GM18867 (cell line): ENCODE results near the gene HEG1.

Experiments
- ATAC-seq: cut with Tn5 transposase; IDR thresholded peaks from one replicate; pipeline ENCODE4 v1.9.1; 2021; ENCODE audit warnings: mild to moderate bottlenecking, moderate library complexity; ENCODE audit not compliant: unreplicated experiment

Gene HEG1

GRCh38 chr3:124997303-124998246, 58.2 kb downstream of the HEG1 start:
- ATAC-seq = no peak

DNA sequence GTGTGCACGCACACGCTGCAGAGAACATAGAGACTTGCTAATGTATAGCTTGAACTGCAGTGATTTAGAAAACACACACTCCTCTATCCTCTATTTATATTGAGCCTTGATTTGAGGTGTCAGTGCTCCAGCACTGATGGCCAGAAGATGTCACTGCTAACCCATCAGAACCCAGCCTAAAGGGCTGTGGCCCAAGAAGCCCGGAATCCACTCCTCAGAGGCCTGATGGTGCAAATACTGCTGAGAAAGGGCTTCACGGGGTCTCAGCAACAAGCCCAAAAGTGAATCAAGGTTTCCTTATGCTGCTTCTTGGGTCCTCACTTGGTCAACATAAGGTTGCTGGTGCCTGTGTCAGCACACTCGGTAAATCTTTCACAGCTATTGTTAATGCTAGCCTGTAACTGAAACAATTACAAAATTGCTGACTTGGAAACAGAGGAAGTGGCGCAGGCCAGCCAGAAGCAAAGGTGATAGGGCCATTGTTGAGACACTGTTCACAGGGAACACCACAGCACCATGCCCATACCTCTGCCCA, 60.3 kb downstream of the HEG1 start:
- no peak for ATAC-seq

- ATAC-seq = no peak
These were observed 62.3 kb downstream of the HEG1 start for GRCh38 chr3:124993466-124993865.

- ATAC-seq = no peak
These were observed 63.8 kb downstream of the HEG1 start for GRCh38 chr3:124992041-124992440.

- ATAC-seq = no peak
These were observed 69.3 kb downstream of the HEG1 start for GRCh38 chr3:124986192-124987143.

DNA sequence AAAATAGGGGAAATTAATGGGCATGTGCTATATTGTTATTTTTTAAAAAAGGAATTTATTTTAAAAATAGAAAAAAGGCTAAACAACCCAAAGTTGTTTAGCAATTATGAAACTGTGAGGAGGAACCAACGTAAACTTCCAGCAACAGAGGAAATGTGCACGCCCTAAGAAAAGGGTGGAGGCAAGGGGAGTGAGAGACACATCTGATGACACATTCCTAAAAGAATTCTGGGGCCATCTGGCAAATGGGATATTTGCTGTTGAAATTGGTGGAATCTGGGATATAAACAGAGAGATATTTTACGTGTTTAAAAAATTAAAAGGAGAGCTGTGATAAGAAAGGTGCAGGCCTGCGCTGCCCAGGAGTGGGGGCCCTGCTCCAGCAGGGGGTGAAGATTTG, 70.4 kb downstream of the HEG1 start:
- no peak for ATAC-seq

GRCh38 chr3:124984754-124985153, 71.0 kb downstream of the HEG1 start:
- no peak for ATAC-seq

- ATAC-seq = no peak
These were observed 72.9 kb downstream of the HEG1 start for GRCh38 chr3:124982855-124983254.

DNA sequence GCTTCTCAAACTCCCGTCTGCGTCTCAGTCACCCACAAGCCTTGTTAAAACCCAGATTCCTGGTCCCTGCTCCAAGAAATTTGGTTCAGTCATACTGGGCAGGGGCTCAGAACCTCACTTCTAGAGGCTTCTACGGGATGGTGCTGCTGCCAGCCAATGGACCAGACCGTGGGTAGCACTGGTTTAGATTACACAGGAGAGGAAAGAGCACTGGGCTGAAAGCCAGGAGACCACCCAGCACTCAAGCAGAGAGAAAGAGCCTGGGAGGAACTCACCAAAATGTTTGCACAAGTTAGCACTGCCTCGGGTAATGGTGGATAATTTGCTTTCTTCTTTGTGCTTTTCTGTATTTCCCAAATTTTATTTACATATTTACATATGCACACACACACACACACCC, 74.3 kb downstream of the HEG1 start:
- no peak for ATAC-seq

DNA sequence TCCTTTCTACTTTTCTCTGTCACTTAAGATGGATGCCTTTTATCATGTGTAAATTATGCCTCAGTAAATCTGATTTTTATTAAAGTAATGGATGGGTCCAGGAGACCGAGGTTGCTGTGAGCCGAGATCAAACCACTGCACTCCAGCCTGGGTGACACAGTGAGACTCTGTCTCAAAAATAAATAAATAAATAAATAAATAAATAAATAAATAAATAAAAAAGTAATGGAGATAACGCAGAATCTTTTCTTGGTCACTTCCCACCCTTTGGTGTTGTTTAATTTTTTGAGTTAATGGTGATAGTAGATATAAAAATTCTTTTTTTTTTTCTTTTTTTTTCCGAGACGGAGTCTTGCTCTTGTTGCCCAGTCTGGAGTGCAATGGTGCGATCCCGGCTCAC, 77.2 kb downstream of the HEG1 start:
- ATAC-seq = no peak

DNA sequence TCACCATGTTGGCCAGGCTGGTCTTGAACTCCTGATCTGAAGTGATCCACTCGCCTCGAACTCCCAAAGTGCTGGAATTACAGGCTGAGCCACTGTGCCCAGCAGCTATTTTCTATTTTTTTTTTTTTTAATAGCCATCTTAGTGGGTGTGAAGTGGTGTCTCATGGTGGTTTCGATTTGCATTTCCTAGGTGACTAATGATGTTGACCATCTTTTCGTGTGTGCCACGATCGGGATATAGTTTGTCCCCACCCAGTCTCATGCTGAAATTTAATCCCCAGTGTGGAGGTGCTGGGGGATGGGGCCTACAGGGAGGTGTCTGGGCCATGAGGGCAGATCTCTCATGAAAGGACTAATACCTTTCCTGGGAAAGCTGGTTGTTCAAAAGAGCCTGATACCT, 79.4 kb downstream of the HEG1 start:
- ATAC-seq = no peak

DNA sequence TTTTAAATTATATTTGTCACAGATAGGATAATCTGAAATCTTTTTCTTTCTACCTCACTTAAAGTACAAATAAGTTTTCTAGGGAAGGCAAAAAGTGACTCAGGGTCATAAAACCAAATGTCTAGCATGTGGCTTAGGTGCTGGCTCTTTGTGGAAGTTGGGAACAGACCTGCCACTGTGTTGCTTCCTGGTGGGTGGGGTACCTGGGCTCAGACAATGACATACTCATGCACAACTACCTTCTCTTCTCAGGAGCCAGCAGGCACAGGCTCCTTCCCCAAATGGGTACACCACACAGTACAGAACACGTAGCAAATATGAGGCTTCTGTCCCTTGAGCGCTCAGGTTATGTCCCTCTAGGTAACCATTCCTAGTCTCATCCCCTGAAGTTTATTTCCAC, 81.1 kb downstream of the HEG1 start:
- no peak for ATAC-seq

DNA sequence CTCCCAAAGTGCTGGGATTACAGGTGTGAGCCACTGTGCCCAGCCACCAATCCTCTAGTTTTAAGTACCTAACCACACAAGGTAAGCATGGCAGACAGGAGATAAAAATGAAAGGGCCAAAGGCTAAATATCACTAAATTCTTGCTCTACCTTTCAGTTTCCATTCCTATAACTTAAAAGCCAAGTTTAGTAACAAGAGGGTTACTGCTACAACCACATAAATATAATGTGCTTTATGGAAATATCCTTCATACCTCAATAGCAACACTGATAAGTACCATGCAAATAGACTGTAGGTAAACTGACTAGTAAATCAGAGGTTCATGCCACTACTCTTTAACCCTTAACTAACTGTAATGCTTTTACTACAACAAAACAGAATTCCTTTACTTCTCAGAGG, 82.5 kb downstream of the HEG1 start:
- no peak for ATAC-seq

DNA sequence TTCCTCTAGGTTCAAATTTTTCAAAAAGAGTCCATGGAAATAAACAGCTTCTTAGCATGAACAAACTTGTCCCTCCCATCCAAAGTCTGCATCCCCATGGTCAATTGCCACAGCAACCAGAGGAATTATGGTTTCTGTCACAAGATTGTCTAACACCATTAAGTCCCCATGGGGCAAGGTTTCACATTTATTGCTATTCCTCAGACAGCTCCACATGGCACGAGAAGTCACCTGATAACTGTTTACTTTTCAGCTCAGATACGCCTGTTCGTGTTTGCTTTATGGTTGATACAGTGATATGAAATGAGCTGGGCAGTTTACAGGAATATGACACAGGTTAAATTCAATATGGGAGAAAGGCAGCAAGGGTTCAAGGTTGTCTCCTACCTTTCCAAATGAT, 83.3 kb downstream of the HEG1 start:
- ATAC-seq = no peak

GRCh38 chr3:124969963-124970722, 85.7 kb downstream of the HEG1 start:
- ATAC-seq = no peak

DNA sequence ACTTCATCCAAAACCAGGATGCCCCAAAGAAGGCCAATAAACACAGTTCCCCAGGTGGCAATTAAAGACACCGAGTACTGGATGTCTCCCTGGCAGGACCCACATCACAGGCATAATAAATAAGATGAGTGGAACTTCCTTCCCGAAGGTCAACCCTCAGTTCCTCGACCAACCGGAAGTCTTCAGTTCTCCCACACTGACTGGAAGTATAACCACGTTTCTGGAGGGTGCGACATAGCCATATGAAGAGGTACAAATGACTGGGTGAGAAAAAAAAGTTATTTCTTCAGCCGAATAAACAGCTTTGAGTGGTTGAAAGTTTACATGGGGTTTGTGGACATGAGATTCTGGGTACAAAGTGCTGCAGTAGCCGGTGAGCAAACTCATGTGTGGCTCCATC, 86.6 kb downstream of the HEG1 start:
- ATAC-seq = no peak

GRCh38 chr3:124967964-124968363, 87.8 kb downstream of the HEG1 start:
- ATAC-seq = no peak

- no peak for ATAC-seq
These were observed 89.0 kb downstream of the HEG1 start for GRCh38 chr3:124966521-124967445.

- ATAC-seq = no peak
These were observed 90.4 kb downstream of the HEG1 start for GRCh38 chr3:124965413-124965812.

DNA sequence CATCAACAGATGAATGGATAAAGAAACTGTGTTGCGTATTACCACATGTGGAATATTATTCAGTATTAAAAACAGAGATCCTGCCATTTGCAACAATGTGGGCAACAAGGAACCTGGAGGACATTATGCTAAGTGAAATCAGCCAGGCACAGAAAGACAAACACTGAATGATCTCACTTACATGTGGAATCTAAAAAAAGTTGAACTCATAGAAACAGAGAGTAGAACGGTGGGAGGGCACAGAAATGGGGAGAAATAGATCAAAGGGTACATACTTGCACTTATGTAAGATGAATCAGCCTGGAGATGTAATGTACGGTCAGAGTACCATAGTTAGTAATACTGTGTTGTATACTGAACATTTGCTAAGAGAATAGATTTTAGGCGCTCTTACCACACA, 91.4 kb downstream of the HEG1 start:
- no peak for ATAC-seq
